K562 (cell line): ENCODE data around the gene RASL11A.
A peak's percentile ranks its signal among the peaks of the same experiment; 100 is the strongest.

Source experiments
- CTCF ChIP-seq, 3 experiments: IDR thresholded peaks in 2 of 3; conservative IDR thresholded peaks in 1 of 3; 2 replicates each; pipeline ENCODE4 v1.5.1; 2011 to 2012; ENCODE audit warnings: low read length in 3 of 3, mild to moderate bottlenecking in 3 of 3, control low read depth in 2 of 3, improper control_type of control experiment in 1 of 3, inconsistent platforms in 1 of 3, low read depth in 1 of 3, mixed read lengths in 1 of 3, moderate library complexity in 1 of 3; ENCODE audit not compliant: insufficient read depth in 2 of 3
- GATA2 ChIP-seq: sonication (generic); formaldehyde crosslinking; IDR thresholded peaks from 2 replicates; pipeline ENCODE4 v1.4.0; 2020; ENCODE audit warnings: mild to moderate bottlenecking, missing genetic modification reagents
- KLF10 ChIP-seq: fragments of 250-450 bp; sonication (Bioruptor Pico); IDR thresholded peaks from 2 replicates; pipeline ENCODE4 v1.6.1; 2021; ENCODE audit warnings: matching md5 sums
- MAX ChIP-seq: sonication (generic); formaldehyde crosslinking; IDR thresholded peaks from 2 replicates; pipeline ENCODE4 v1.9.0; 2022; ENCODE audit warnings: mild to moderate bottlenecking, missing genetic modification reagents
- NCOA4 ChIP-seq: fragments of 450-650 bp; IDR thresholded peaks from 2 replicates; pipeline ENCODE4 v1.6.1; 2018; ENCODE audit warnings: mild to moderate bottlenecking; ENCODE audit not compliant: partially characterized antibody
- NR2F6 ChIP-seq: fragments of 450-650 bp; formaldehyde crosslinking; IDR thresholded peaks from 2 replicates; pipeline ENCODE4 v1.4.0; 2020; ENCODE audit warnings: mild to moderate bottlenecking
- RBM22 ChIP-seq: fragments of 200-400 bp; formaldehyde crosslinking; IDR thresholded peaks from 2 replicates; pipeline ENCODE4 v1.6.1; 2018; ENCODE audit warnings: low read length, low read depth; ENCODE audit not compliant: poor library complexity, severe bottlenecking
- REST ChIP-seq, 2 experiments: fragments of 450-650 bp; formaldehyde crosslinking in 1 of 2; IDR thresholded peaks; 2 replicates each; pipeline versions ENCODE4 v1.4.0 to v1.6.1; 2014 to 2020; ENCODE audit warnings: mild to moderate bottlenecking in 2 of 2, borderline replicate concordance in 1 of 2, low read depth in 1 of 2
- SMC3 ChIP-seq: conservative IDR thresholded peaks from 2 replicates; pipeline ENCODE4 v1.6.1; 2011; ENCODE audit warnings: low read depth, low read length, improper control_type of control experiment; ENCODE audit not compliant: insufficient read depth
- SRF ChIP-seq, 2 experiments: fragments of 250-450, 450-650 bp in 1 of 2; sonication (Bioruptor Pico) in 1 of 2; sonication (generic) in 1 of 2; formaldehyde crosslinking; IDR thresholded peaks; 2 replicates each; pipeline versions ENCODE4 v1.5.0 to v1.5.1; 2020 to 2022; ENCODE audit warnings: mild to moderate bottlenecking in 1 of 2, missing genetic modification reagents in 1 of 2
- ZBTB5 ChIP-seq: fragments of 450-650 bp; IDR thresholded peaks from 2 replicates; pipeline ENCODE4 v1.6.1; 2017; ENCODE audit warnings: antibody characterized with exemption
- ZNF384 ChIP-seq: IDR thresholded peaks from 2 replicates; pipeline ENCODE4 v1.6.1; 2012; ENCODE audit warnings: low read depth, low read length, improper control_type of control experiment

- TF ChIP-seq REST (IDR thresholded peaks at IDR 0.05; ENCODE audit: borderline replicate concordance): peak; percentile 24; the same call in 1 of the 2 replicates
- no peak for TF ChIP-seq REST (CRISPR knock-in tag; IDR thresholded peaks at IDR 0.05; ENCODE audit: low read depth)
- no peak for TF ChIP-seq RBM22
- TF ChIP-seq CTCF (IDR thresholded peaks at IDR 0.05 in 2 of 3, conservative IDR thresholded peaks at IDR 0.05 in 1 of 3; ENCODE audit: insufficient read depth in 2 of 3, low read depth in 1 of 3, low read length in 3 of 3): peak in 2 of 3 experiments; percentile 27 to 33; a peak in 1 of 6 replicates
- TF ChIP-seq GATA2: no peak
- TF ChIP-seq KLF10 (CRISPR knock-in tag): no peak
- TF ChIP-seq SMC3: no peak
- TF ChIP-seq NCOA4: no peak
- no peak for TF ChIP-seq SRF (CRISPR knock-in tag; IDR thresholded peaks at IDR 0.05)
- TF ChIP-seq NR2F6 (CRISPR knock-in tag): no peak
- TF ChIP-seq ZNF384: no peak
- no peak for TF ChIP-seq ZBTB5
- no peak for TF ChIP-seq MAX (CRISPR knock-in tag)
Observed at GRCh38 chr13:27283906-27284493, 13.4 kb downstream of the RASL11A start.
